ENCODE results near the gene SULT4A1. TPM values are rescaled to one million over a fixed set of nuclear protein-coding genes. Genes with fewer than 3 reads are reported as not detected.
"Not testable (repeated sequence)": the region's sequence is repeated elsewhere in the genome, so short reads cannot be mapped to it uniquely, and the experiment has no call there.

The SULT4A1 gene
- total RNA-seq, 1 donor from 2014 or later, result 0.27 TPM

GRCh38 chr22:43869799-43870198, 7.5 kb upstream of the SULT4A1 start:
- intact Hi-C loops (cut with DNase I), result no loop called here
- DNase-seq (ENCODE audit: low spot score) (no peak), ATAC-seq (no peak)

- DNase-seq (ENCODE audit: low spot score); ATAC-seq: not testable (repeated sequence)
These were observed 6.7 kb upstream of the SULT4A1 start for GRCh38 chr22:43869001-43869400.

GRCh38 chr22:43867839-43868635, 5.7 kb upstream of the SULT4A1 start:
- intact Hi-C loops (cut with DNase I), result no loop called here
- peak; percentile 82 for DNase-seq (ENCODE audit: low spot score)
- ATAC-seq, result peak; percentile 52

More at GRCh38 chr22:43869001-43869400, 6.7 kb upstream of the SULT4A1 start:
- intact Hi-C loops (cut with DNase I), result not testable (repeated sequence)

DNA sequence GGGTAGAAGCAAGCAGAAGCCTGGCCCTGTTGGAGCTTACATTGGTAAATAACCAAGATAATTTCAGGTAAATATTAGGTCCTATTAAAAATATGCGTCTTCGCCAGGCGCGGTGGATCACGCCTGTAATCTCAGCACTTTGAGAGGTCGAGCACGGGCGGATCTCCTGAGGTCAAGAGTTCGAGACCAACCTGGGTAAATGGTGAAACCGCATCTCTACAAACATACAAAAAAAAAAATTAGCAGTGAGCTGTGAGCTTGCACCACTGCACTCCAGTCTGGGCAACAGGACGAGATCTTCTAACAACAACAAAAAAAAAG, 529 bp upstream of the SULT4A1 start:
- intact Hi-C loops (cut with DNase I), result no loop called here
- no peak for DNase-seq (ENCODE audit: low spot score)
- no peak for ATAC-seq

GRCh38 chr22:43861529-43861928, 784 bp downstream of the SULT4A1 start:
- DNase-seq (ENCODE audit: low spot score) (peak; percentile 38), ATAC-seq (no peak)
- intact Hi-C loops (cut with DNase I), result no loop called here

DNA sequence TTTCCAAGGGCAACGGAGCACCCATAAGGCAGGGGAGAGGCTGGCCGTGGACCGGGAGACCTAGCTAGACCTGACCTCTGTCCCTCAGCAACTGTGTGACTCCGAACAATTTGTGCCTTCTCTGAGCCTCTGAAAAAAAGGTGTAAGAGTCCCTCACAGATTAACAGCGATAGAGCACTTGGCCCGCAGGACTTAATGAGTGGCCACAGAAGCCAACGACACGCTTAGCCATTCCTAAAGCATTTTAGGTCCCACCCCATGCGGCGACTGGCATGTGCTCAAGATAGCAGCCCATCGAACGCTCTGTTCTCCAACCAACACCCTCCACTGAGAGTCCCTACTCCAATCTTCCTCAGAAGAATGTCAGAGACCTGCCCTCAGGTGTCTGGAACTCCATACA, 1.5 kb downstream of the SULT4A1 start:
- no peak for ATAC-seq
- intact Hi-C loops (cut with DNase I), result no loop called here

GRCh38 chr22:43860126-43860525, 2.2 kb downstream of the SULT4A1 start:
- ATAC-seq, result no peak
- intact Hi-C loops (cut with DNase I), result no loop called here
- peak; percentile 39 for DNase-seq (ENCODE audit: low spot score)

More for the DNA sequence above, 1.5 kb downstream of the SULT4A1 start:
- peak; percentile 19 for DNase-seq (ENCODE audit: low spot score)

DNA sequence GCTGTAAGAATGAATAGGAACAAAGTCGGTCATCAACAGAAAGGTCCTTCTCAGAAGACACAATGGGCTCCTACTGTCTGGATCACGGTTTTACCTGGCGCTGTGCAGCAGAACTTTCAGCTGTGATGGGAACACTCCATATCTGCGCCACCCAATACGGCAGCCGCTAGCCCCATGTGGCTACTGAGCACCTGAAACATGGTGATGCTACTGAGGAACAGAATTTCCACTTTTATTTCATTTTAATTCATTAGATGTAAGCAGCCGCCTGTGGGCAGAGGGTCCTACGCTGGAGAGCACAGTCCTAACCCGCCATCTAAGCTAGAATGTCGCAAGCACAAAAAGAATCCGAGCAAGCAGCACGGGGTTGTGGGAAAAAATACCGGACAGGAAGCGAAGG, 2.7 kb downstream of the SULT4A1 start:
- intact Hi-C loops (cut with DNase I), result no loop called here
- DNase-seq (ENCODE audit: low spot score), result peak; percentile 7
- no peak for ATAC-seq

DNA sequence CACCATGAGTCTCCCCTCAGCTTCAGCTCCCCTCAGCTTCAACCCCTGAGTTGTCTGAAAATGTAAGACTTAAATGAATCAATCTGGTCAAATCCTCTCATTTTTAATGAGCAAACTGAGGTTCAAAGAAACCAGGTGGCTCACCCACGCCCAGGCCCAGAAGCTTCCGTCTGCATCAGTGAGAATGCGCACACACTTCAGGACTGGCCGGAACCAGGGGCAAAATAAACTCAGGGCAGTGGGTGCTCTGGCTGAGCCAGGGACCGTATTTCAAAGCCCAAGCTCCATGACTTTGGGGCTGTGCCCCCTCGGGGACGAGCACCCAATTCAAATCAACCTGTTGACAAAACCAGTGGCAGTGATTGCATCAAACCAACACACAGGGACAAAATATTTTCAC, 3.1 kb downstream of the SULT4A1 start:
- ATAC-seq (no peak), DNase-seq (ENCODE audit: low spot score) (peak; percentile 33)
- intact Hi-C loops (cut with DNase I), result no loop called here

GRCh38 chr22:43858156-43858895, 4.0 kb downstream of the SULT4A1 start:
- intact Hi-C loops (cut with DNase I), result no loop called here
- ATAC-seq (no peak), DNase-seq (ENCODE audit: low spot score) (peak; percentile 25)

DNA sequence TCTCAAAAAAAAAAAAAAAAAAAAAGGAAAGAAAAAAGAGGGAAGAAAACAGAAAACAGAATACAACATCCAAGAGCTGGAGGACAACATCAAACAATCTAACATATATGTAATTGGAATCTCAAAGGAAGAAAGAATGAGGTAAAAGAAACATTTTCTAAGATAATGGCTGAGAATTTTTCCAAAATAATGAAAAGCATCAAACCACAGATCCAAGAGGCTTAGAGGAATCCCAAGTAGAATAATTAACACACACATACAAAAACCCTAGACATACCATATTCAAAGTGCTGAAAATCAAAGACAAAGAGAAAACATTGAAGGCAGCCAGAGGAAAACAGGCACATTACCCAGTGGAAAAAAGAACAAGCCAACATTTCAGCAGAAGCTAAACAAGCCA, 4.9 kb downstream of the SULT4A1 start:
- ATAC-seq, result no peak
- intact Hi-C loops (cut with DNase I), result no loop called here

GRCh38 chr22:43855431-43855830, 6.9 kb downstream of the SULT4A1 start:
- DNase-seq (ENCODE audit: low spot score) (peak; percentile 8), ATAC-seq (no peak)
- intact Hi-C loops (cut with DNase I), result no loop called here

More for the DNA sequence above, 4.9 kb downstream of the SULT4A1 start:
- no peak for DNase-seq (ENCODE audit: low spot score)

DNA sequence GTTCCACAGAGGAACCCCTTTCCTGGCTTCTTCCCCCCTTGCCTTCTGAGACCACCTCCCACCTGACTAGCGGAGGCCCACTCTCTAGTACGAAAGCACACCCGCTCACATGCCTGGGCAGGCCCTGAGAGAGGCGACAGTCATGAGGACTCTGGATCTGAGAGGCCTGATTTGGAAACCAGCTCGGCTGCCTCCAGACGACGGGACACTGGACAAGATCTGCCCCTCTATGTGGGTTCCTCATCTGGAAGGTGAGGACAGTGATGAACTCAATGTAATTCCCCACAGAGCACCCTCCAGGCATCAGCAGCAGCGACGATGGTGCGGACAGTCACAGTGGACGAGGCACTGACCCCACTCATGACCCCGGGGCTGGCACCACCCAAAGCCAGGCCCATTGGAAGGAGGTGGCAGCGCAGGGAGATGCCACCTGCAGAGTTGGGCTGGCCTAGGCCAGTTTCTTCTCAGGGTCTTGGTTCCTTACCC, 7.5 kb downstream of the SULT4A1 start:
- no peak for ATAC-seq
- intact Hi-C loops (cut with DNase I), result no loop called here
- DNase-seq (ENCODE audit: low spot score), result peak; percentile 31

GRCh38 chr22:43854121-43854785, 8.1 kb downstream of the SULT4A1 start:
- DNase-seq (ENCODE audit: low spot score), result peak; percentile 35
- intact Hi-C loops (cut with DNase I), result no loop called here
- no peak for ATAC-seq

DNA sequence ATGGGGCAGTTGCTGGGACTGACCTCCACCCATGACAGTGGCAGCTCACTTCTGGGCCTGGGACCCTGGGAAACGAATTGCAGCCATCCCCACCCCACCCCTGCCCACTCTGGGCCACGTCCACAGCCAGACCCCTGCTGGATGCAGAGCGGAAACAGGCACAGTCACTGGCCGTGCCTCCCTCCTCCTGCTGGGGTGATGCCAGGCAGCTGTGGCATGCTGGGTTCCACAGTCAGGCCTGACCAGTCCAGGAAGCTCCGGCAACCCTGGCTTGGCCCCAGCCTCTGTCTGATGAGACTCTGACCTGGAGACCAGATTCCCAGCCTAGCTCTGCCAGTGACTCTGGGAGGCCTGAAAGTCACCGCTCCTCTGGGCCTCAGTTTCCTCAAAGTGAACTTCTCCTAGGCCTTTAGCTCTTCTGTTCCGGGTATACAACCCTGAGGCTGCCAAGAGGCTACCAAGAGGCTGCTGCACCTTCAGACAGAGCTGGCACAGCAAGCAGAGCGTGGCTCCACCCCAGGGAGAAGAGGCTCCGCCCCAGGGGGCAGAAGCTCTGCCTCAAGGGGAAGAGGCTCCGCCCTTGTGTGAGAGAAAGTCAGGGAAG, 8.9 kb downstream of the SULT4A1 start:
- no peak for ATAC-seq
- peak; percentile 38 for DNase-seq (ENCODE audit: low spot score)
- intact Hi-C loops (cut with DNase I), result no loop called here

DNA sequence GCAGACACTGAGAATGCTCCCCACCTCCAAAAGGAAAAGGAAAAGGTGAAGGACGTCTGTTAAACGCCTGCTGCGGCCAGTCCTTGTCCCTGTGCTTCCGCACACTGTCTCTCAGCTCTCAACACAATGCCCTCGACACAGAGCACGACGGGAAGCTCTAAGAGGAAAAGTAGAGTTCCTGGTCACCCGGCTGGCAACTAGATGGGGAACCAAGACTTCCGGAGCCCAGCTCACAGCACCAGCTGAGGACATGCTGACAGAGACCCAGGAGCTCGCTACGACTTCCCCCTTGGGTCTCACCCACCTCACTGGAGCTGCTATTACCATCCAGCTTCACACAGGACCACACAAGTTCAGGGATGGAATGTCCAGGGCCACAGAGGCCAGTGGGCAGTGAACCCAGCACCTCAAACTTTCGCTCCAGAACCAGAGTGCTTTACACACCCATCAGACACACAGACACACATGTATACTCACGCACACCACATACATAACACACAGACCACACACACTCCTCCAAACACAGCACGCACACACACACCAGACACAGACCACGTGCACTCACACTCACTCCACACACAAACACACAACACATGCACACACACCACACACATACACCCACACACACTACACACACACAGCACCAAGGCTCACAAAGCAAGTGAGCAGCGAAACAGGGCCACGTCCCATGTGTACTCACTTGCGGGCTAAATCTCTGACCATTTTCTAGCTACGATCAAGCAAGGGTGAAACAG, 9.6 kb downstream of the SULT4A1 start:
- peak; percentile 45 for DNase-seq (ENCODE audit: low spot score)
- intact Hi-C loops (cut with DNase I), result no loop called here
- peak; percentile 49 for ATAC-seq

GRCh38 chr22:43851979-43852307, 10.4 kb downstream of the SULT4A1 start:
- intact Hi-C loops (cut with DNase I), result no loop called here
- no peak for ATAC-seq
- DNase-seq (ENCODE audit: low spot score), result peak; percentile 21

GRCh38 chr22:43851058-43851978, 11.0 kb downstream of the SULT4A1 start:
- ATAC-seq (no peak), DNase-seq (ENCODE audit: low spot score) (peak; percentile 12)
- intact Hi-C loops (cut with DNase I), result no loop called here
